Stimulated activated CD8-positive, alpha-beta memory T cell treated with anti-CD3 and anti-CD28 coated beads, Interleukin-7, amount 100 ng/mL, for 1 hour (primary cell): Measurements from ENCODE around the gene AHNAK.
"Not testable (repeated sequence)": the region's sequence is repeated elsewhere in the genome, so short reads cannot be mapped to it uniquely, and the experiment has no call there.

Experiments
- DNase-seq, 2 donors: peaks; one replicate each; pipeline ENCODE4 v3.0.0-alpha.2; 2020; ENCODE audit warnings: low read depth in 2 of 2

AHNAK gene

DNA sequence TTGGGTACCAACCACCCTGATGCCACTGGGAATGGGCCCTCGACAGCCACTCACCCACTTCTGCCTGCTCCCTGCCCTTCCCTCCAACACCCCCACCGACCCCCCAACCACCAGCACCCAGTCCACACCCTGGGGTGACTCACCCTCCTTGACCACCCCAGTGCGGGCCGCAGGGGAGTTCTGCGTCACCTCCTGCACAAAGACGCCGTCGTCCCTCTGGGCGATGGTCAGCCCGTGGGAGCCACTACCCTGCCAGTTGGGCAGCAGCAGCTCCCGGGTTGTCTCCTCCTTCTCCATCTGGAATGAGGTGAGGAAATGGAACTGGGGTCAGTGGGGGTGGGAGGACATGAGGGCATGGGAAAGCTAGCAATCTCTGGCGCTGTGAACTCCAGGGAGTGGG, 10.8 kb downstream of the AHNAK start:
- no peak for DNase-seq

GRCh38 chr11:62534779-62535545, 11.6 kb downstream of the AHNAK start:
- DNase-seq: no peak

GRCh38 chr11:62532096-62532495, 14.5 kb downstream of the AHNAK start:
- DNase-seq: no peak

GRCh38 chr11:62516736-62517371, 29.8 kb downstream of the AHNAK start:
- DNase-seq: no peak

DNA sequence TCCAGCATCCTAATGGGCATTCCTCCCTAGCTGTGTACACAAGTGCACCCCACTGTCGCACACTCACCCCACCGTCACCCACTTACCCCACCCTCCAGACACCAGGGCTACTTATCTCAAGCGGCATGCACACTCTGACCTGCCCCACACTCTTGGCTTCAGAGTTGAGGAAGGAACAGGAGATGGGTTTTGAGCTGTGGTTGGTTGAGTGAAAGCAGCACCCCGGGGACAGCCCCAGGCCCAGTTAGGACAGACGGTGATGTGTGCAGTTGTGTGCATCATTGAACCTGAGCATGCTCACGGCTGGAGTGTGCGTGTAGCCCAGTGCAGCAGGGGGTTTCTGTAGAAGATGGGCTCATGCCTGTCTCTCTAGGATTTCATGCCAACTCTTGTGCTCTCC, 32.5 kb downstream of the AHNAK start:
- DNase-seq: no peak

DNA sequence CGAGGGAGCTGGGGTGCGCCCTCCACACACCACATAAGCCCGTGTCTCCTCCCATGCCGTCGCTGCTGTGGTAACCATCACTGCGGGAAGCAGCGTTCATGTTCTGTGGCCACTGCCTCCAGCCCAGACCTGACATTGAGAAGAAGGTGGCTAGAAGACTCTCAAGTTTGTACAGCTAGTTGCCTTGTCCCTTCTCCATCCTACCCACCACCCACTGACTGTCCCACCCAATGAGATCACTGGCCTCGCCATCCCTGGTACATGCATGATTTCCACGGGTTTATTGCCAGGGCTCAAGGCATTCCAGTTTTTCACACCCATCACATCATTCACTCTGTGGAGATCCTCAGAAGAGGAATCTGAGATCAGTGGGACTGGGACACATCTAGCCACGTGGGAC, 33.0 kb downstream of the AHNAK start:
- no peak for DNase-seq

GRCh38 chr11:62512961-62513360, 33.6 kb downstream of the AHNAK start:
- DNase-seq: no peak

DNA sequence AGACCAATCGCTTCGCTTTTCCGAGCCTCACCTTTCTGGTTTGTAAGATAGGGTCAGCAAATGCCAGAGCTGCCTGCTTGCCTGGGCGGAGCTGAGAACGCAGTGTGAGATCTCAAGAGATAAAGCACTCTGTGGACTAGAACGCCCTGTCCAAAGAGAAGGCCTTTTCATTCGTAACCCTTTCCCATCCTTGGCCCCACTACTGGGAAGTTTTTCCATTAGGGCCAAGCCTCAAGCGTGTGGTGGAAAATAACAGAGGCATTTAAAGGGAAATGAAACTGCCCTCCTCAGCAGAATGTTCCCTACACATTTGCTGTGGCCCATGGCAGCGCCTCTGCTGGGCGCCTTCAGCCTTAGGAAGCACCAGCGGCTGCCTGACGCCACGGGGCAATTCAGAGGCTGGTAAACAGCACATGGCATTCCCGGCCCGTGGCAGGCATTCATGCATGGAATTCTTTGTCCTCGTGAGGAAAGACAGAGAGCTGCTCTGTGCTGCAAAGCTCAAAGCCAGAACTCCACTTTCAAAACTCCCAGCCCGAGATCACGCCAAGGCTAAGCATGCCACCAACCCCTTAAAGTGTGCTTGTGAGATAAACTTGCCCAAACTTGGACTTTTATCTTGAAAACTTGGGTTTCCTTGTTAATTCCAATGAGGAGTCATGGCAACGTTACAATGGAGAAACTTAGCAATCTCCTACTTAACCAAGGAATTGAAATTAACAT, 38.1 kb downstream of the AHNAK start:
- no peak for DNase-seq

GRCh38 chr11:62507125-62507422, 39.5 kb downstream of the AHNAK start:
- DNase-seq: no peak

- no peak for DNase-seq
Measured at GRCh38 chr11:62506413-62507124, 40.0 kb downstream of the AHNAK start.

- DNase-seq: no peak
Measured at GRCh38 chr11:62505440-62506091, 41.0 kb downstream of the AHNAK start.

DNA sequence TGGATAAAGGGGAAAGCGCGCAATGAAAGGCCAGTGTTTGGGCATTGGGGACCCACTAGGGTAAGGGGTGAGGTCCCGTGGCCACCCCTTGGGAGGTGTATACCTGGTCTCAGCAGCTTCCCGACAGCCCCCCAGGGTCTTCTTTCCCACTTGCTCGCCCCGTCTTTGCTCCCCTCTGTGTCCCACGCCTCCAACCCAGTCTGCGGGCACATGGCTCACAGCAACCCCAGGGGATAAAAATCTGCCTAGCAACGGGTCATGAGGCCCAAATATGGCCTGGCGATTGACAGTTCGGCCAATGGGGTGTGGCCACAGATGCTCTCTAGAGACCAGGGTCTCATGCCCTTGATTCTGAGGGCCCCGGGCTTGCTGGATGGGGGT, 41.6 kb downstream of the AHNAK start:
- DNase-seq: no peak

- DNase-seq: no peak
Measured at GRCh38 chr11:62504158-62504973, 42.2 kb downstream of the AHNAK start.

DNA sequence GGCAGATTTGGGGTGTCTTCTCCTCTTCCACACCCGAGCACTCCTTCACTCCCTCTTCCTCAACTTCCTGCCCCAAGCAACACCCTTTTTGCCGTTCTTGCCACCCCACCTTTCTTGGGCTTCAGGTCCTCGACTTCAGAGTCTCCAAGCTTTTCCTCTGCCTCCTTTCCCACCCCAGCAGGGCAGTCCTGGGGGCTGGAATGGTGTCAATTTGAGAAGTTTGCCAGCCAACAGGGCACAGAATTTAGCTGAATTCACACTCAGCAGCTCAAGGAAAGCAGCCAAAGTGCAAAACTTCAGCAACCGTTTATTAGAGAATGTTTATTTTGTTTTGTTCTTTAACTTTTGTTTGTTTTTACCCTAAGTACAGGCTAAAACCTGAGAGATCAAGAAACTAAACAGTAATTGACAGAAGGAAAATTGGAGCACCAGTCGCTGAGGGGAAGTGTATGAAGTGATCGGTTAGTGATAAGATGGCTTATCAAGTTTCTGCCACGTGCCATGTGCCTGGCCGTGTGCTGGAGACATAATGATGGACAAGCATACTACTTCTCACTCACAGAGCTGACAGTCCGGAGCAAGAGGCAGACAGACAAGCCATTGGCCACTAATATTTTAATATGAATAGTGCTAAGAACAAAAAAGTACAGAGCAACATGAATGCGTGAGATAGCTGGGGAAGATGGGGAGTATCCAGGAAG, 44.4 kb downstream of the AHNAK start:
- DNase-seq: no peak

- no peak for DNase-seq
Measured at GRCh38 chr11:62501432-62501891, 45.1 kb downstream of the AHNAK start.

- no peak for DNase-seq
Measured at GRCh38 chr11:62500650-62501030, 46.0 kb downstream of the AHNAK start.

GRCh38 chr11:62499944-62500649, 46.5 kb downstream of the AHNAK start:
- DNase-seq: no peak

DNA sequence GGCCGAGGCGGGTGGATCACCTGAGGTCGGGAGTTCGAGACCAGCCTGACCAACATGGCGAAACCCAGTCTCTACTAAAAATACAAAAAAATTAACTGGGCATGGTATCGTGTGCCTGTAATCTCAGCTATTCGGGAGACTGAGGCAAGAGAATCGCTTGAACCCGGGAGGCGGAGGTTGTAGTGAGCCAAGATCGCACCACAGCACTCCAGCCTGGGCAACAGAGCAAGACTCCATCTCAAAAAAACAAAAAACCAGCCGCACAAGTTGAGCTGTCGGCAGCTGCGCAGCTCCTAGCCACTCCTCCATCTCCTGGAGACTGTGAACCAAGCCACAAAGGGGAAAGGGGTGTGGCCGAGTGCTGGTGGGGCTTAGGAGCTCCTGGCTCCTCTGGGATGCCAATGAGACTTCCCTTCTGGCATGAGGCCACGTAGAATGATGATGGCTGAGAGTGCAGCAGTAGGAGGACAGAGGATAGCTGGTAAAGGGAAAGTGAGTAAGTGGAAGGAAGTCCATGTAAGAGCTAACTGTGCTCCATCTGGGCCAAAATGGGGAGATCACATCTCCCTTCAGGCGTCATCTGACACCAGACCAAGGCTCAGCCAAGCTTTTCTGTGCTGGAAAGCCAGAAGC, 47.2 kb downstream of the AHNAK start:
- DNase-seq: not testable (repeated sequence)
